Naive thymus-derived CD4-positive, alpha-beta T cell (primary cell): Measurements from ENCODE around the gene HSPA12B. TPM values are rescaled to one million over a fixed set of nuclear protein-coding genes. Genes with fewer than 3 reads are reported as not detected.

Experiments used
- ATAC-seq: fragments of 150-1000 bp; cut with Tn5 transposase; 2 replicates; pipeline ENCODE4 v1.10.0; 2021; ENCODE audit warnings: mild to moderate bottlenecking, moderate library complexity
- CTCF ChIA-PET: fragments of 350-600 bp; sonication (Branson Sonifier 250); formaldehyde crosslinking; loops from one replicate; lab custom pipeline; 2021; ENCODE audit warnings: antibody characterized with exemption; lab: Charles Lee
- POLR2A ChIA-PET: fragments of 350-600 bp; sonication (Branson Sonifier 250); formaldehyde crosslinking; loops from one replicate; lab custom pipeline; 2021; ENCODE audit warnings: antibody characterized with exemption, inconsistent platforms; lab: Charles Lee
- DNase-seq, 9 donors: peaks; one replicate each; pipeline versions ENCODE4 v3.0.0 to v3.0.0-alpha.2; 2020 to 2022; ENCODE audit warnings: mixed read lengths in 1 of 9
- H3K27ac ChIP-seq: one replicate; pipeline ENCODE4 v1.7.0; 2013; ENCODE audit warnings: mild to moderate bottlenecking, low read depth, low read length, moderate library complexity
- H3K27me3 ChIP-seq, 2 donors: one replicate each; pipeline ENCODE4 v1.7.0; 2013; ENCODE audit warnings: low read length in 2 of 2, mild to moderate bottlenecking in 2 of 2, moderate library complexity in 2 of 2; ENCODE audit not compliant: control insufficient read depth in 2 of 2, insufficient read depth in 2 of 2
- H3K36me3 ChIP-seq, 3 experiments: 1 replicate in 2 of 3; 2 replicates in 1 of 3; pipeline ENCODE4 v1.7.0; 2013; ENCODE audit warnings: low read length in 3 of 3, mild to moderate bottlenecking in 3 of 3, moderate library complexity in 1 of 3; ENCODE audit not compliant: insufficient read depth in 3 of 3, control insufficient read depth in 2 of 3
- H3K4me1 ChIP-seq, 2 donors: one replicate each; pipeline ENCODE4 v1.7.0; 2013; ENCODE audit warnings: low read length in 2 of 2, mild to moderate bottlenecking in 2 of 2, moderate library complexity in 1 of 2; ENCODE audit not compliant: control insufficient read depth in 2 of 2, insufficient read depth in 2 of 2
- H3K4me3 ChIP-seq: 2 replicates; pipeline ENCODE4 v1.7.0; 2013; ENCODE audit warnings: mild to moderate bottlenecking, low read length
- H3K9me3 ChIP-seq, 3 experiments: 1 replicate in 2 of 3; 2 replicates in 1 of 3; pipeline ENCODE4 v1.7.0; 2013; ENCODE audit warnings: low read length in 3 of 3; ENCODE audit not compliant: control insufficient read depth in 2 of 3
- H3K27ac Mint-ChIP-seq, 9 donors: one replicate each; pipeline ENCODE4 v1.8.0; 2020 to 2022; ENCODE audit warnings: mixed read lengths in 9 of 9, mild to moderate bottlenecking in 8 of 9, moderate library complexity in 5 of 9, inconsistent platforms in 2 of 9
- H3K27me3 Mint-ChIP-seq, 5 donors: one replicate each; pipeline ENCODE4 v1.8.0; 2021 to 2022; ENCODE audit warnings: mixed read lengths in 5 of 5, mild to moderate bottlenecking in 1 of 5
- H3K36me3 Mint-ChIP-seq, 5 donors: one replicate each; pipeline ENCODE4 v1.8.0; 2020 to 2022; ENCODE audit warnings: mixed read lengths in 5 of 5, mild to moderate bottlenecking in 3 of 5, inconsistent platforms in 1 of 5
- H3K4me1 Mint-ChIP-seq, 7 donors: one replicate each; pipeline ENCODE4 v1.8.0; 2020 to 2022; ENCODE audit warnings: mixed read lengths in 7 of 7, mild to moderate bottlenecking in 3 of 7, inconsistent platforms in 1 of 7
- H3K4me3 Mint-ChIP-seq, 10 donors: one replicate each; pipeline ENCODE4 v1.8.0; 2020 to 2022; ENCODE audit warnings: mild to moderate bottlenecking in 10 of 10, mixed read lengths in 10 of 10, moderate library complexity in 6 of 10, inconsistent platforms in 2 of 10
- H3K9me3 Mint-ChIP-seq, 11 donors: one replicate each; pipeline ENCODE4 v1.8.0; 2020 to 2022; ENCODE audit warnings: mixed read lengths in 11 of 11, mild to moderate bottlenecking in 4 of 11, inconsistent platforms in 1 of 11, moderate library complexity in 1 of 11
- intact Hi-C, 2 donors: fragments of 100-400 bp; cut with micrococcal nuclease; formaldehyde crosslinking; loops; one replicate each; pipeline ENCODE4 v1.15.1; 2023
- polyA plus RNA-seq, 2 donors: library from polyadenylated mRNA; unstranded; fragments of 300-500 nt; fragmentation: Illumina TruSeq; gene quantifications; one replicate each; pipeline ENCODE4 v1.2.3, GENCODE V29; 2021
- total RNA-seq, 6 experiments: library from RNA in 5 of 6; stranded (reverse) in 5 of 6; gene quantifications; 1 replicate in 5 of 6; 2 replicates in 1 of 6; pipeline ENCODE4 v1.2.3 and lab custom pipeline; 2021 to 2026

Gene HSPA12B
- total and polyA plus RNA-seq, 7 experiments from 2014 or later, result 0.09 to 0.20 TPM; not detected in 5

- H3K27me3 ChIP-seq, result no peaks in the 10 kb centered on the region
- H3K27ac Mint-ChIP-seq, result peak overlapping the region in 4 of 9 donors; percentile 10 to 80 (median 41)
- H3K27ac ChIP-seq, result peak overlapping the region; percentile 26
- intact Hi-C loops, result loop anchor here (1.0 kb wide), 1 partner anchor 9 kb away; no protein-coding TSS in a partner anchor
- peaks cover 4 to 10% of the 10 kb centered on the region in 2 donors for H3K4me1 ChIP-seq
- peaks cover 0 to 1% (median 0%) of the 10 kb centered on the region in 11 donors for H3K9me3 Mint-ChIP-seq
- peak overlapping the region; percentile 60 to 87 (median 80) for H3K4me3 Mint-ChIP-seq
- ATAC-seq (peak; percentile 52), DNase-seq (peak in 2 of 9 donors; percentile 14 to 28)
- no peaks in the 10 kb centered on the region for H3K9me3 ChIP-seq
- H3K36me3 ChIP-seq, result no peaks in the 10 kb centered on the region
- peak overlapping the region; percentile 59 for H3K4me3 ChIP-seq
- peaks cover 0 to 6% (median 0%) of the 10 kb centered on the region in 5 donors for H3K36me3 Mint-ChIP-seq
- peaks cover 9 to 30% (median 27%) of the 10 kb centered on the region in 7 donors for H3K4me1 Mint-ChIP-seq
- CTCF ChIA-PET, result no interaction called here
- POLR2A ChIA-PET, result interaction anchor here (0.6 to 3.1 kb wide), 5 partner anchors 9 to 230 kb away, joined by 3 to 21 read pairs (median 3); partner anchors contain the start of genes ADISSP and CDC25B
- peaks cover 0 to 29% (median 0%) of the 10 kb centered on the region in 5 donors for H3K27me3 Mint-ChIP-seq
These were observed 44.9 kb downstream of the HSPA12B start for GRCh38 chr20:3777381-3777715.

- Histone ChIP-seq H3K27me3 (no peaks in the 10 kb centered on the region), H3K4me1 (peaks cover 4 to 10% of the 10 kb centered on the region in 2 donors), H3K27ac (peak overlapping the region; percentile 26), H3K36me3 (no peaks in the 10 kb centered on the region), H3K4me3 (peak overlapping the region; percentile 59), H3K9me3 (no peaks in the 10 kb centered on the region)
- intact Hi-C loops, result loop anchor here (1.0 kb wide), 1 partner anchor 10 kb away; no protein-coding TSS in a partner anchor
- DNase-seq, result peak in 2 of 9 donors; percentile 23 to 59
- ChIA-PET CTCF (interaction anchor here (0.6 to 1.5 kb wide), 4 partner anchors 10 to 78 kb away, joined by 3 to 7 read pairs (median 3); partner anchors contain the start of gene ADISSP), POLR2A (interaction anchor here (0.6 to 3.1 kb wide), 9 partner anchors 9 to 230 kb away, joined by 3 to 21 read pairs (median 4); partner anchors contain the start of genes ADISSP, AP5S1, CDC25B and CENPB)
- peaks cover 0 to 29% (median 0%) of the 10 kb centered on the region in 5 donors for H3K27me3 Mint-ChIP-seq
- ATAC-seq, result peak; percentile 79
- H3K4me3 Mint-ChIP-seq, result peak overlapping the region; percentile 60 to 87 (median 80)
- peaks cover 12 to 35% (median 30%) of the 10 kb centered on the region in 7 donors for H3K4me1 Mint-ChIP-seq
- H3K36me3 Mint-ChIP-seq, result peaks cover 0 to 6% (median 0%) of the 10 kb centered on the region in 5 donors
- H3K9me3 Mint-ChIP-seq, result peaks cover 0 to 1% (median 0%) of the 10 kb centered on the region in 11 donors
- H3K27ac Mint-ChIP-seq, result no peak overlapping the region
These were observed 45.5 kb downstream of the HSPA12B start for GRCh38 chr20:3777716-3778629.

DNA sequence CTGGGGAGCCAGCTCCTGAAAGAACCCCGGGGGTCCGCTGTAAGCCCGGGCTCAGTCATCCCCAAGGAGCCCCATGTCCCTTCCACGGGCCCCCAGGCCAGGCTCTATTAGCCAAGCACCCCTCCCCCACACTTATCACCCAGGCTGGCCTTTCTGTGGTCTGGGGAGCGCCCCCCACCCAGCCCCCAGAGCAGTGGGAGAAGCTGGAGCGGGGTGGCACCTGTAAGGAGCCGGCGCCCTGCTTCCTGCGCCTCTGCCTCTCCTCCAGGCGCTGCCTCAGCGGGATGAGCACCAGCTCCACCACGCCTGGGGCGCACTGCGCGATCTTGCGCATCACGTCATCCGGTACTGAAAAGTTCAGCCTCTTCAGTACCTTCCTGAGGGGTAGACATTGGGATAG lies 46.5 kb downstream of the HSPA12B start:
- ChIA-PET POLR2A (interaction anchor here (1.3 to 3.1 kb wide), 5 partner anchors 8 to 42 kb away, joined by 3 to 21 read pairs (median 6); partner anchors contain the start of genes ADISSP, AP5S1 and CENPB), CTCF (interaction anchor here (0.6 to 1.5 kb wide), 3 partner anchors 9 to 76 kb away, joined by 3 to 7 read pairs (median 3); no protein-coding TSS in a partner anchor)
- Histone ChIP-seq H3K4me1 (peaks cover 4 to 10% of the 10 kb centered on the region in 2 donors), H3K9me3 (no peaks in the 10 kb centered on the region), H3K4me3 (no peak overlapping the region), H3K27me3 (no peaks in the 10 kb centered on the region), H3K36me3 (no peaks in the 10 kb centered on the region), H3K27ac (no peak overlapping the region)
- peak overlapping the region in 9 of 10 donors; percentile 6 to 87 (median 51) for H3K4me3 Mint-ChIP-seq
- peaks cover 0 to 1% (median 0%) of the 10 kb centered on the region in 11 donors for H3K9me3 Mint-ChIP-seq
- ATAC-seq (no peak), DNase-seq (no peak)
- H3K36me3 Mint-ChIP-seq, result peaks cover 0 to 6% (median 0%) of the 10 kb centered on the region in 5 donors
- no peak overlapping the region for H3K27ac Mint-ChIP-seq
- intact Hi-C loops, result no loop called here
- peaks cover 0 to 29% (median 0%) of the 10 kb centered on the region in 5 donors for H3K27me3 Mint-ChIP-seq
- H3K4me1 Mint-ChIP-seq, result peaks cover 12 to 41% (median 33%) of the 10 kb centered on the region in 7 donors

DNA sequence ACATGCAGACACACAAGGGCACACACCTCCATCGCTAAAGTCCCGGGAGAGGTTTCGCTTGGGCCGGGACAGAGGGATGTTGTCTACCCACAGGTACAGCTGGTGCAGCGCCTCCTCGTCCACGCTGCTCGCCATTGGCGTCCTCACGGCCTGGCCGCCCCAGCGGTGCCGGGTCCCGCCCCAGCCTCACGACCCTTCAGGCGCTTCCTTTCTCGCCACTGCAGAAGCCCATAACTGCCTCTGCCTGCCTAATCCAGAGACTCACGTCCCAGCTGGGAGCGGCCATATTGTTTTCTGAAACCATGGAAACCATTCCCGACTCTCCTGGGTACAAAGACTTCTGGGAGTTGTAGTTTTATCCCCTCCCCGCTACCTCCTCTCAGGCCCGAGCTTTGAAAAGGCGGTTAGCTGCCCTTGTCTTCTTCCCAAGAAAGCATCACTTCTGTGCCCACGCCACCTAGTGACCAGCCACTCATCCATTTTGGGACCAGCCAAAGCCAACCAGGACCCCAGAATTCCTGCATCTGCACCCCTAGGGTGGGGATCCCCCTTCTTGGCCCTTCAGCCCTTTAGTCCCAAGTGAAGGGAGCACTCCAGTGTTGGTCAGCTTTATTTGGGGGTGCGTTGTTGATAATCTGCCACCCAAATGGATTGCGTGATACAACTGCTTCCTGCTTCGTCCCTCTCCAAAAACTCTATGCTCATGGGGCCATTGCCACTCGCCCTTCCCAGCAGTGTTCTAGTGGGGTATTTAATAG lies 48.8 kb downstream of the HSPA12B start, which contains the start of gene SPEF1:
SPEF1 (minus strand) TSS at position 296 of the 758 bp plus-strand sequence; CDS start at position 135, 161 bp downstream.
- peak within 1 kb of the TSS in 7 of 9 donors; percentile 25 to 78 (median 67) for H3K27ac Mint-ChIP-seq
- Histone ChIP-seq H3K4me3 (peak within 1 kb of the TSS; percentile 24), H3K36me3 (peaks cover 0 to 7% (median 0%) of the 10 kb centered on the region in 3 experiments), H3K27ac (peak within 1 kb of the TSS; percentile 28), H3K27me3 (no peaks in the 10 kb centered on the region), H3K4me1 (peaks cover 4 to 10% of the 10 kb centered on the region in 2 donors), H3K9me3 (no peaks in the 10 kb centered on the region)
- CTCF ChIA-PET, result no interaction called here
- POLR2A ChIA-PET, result interaction anchor here (0.9 to 2.2 kb wide), 4 partner anchors 10 to 106 kb away, joined by 3 to 13 read pairs (median 8); partner anchors contain the start of genes ADISSP and AP5S1
- peaks cover 0 to 29% (median 0%) of the 10 kb centered on the region in 5 donors for H3K27me3 Mint-ChIP-seq
- H3K4me3 Mint-ChIP-seq, result peak within 1 kb of the TSS; percentile 1 to 81 (median 61)
- DNase-seq (peak in 5 of 9 donors; percentile 38 to 56 (median 50)), ATAC-seq (peak; percentile 67)
- intact Hi-C loops, result loop anchor here in 1 of 2 donors (1.0 to 2.0 kb wide), 4 partner anchors 13 to 39 kb away; partner anchors contain the start of genes AP5S1 and CDC25B
- H3K4me1 Mint-ChIP-seq, result peaks cover 22 to 51% (median 44%) of the 10 kb centered on the region in 7 donors
- H3K9me3 Mint-ChIP-seq, result peaks cover 0 to 1% (median 0%) of the 10 kb centered on the region in 11 donors
- H3K36me3 Mint-ChIP-seq, result peaks cover 0 to 9% (median 0%) of the 10 kb centered on the region in 5 donors

DNA sequence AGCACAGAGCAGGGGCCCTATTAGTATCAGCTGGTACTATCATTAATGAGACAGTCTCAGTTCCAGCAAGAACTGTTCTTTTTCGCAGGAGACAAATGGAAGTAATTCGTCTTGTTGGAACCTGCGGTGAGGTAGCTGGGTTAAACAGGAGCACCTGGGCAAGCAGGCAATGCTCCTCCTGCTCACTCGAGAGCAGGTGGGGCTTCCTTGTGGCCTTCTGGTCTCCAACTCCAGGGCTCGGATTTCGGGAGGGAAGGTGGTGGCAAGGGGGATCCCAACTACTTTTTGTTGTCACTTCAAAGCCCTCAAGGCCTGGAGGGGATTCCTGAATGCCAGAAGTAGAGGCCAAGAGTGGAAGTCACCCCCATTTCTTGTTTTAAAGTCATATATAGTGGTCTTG lies 50.1 kb downstream of the HSPA12B start:
- CTCF ChIA-PET, result interaction anchor here (1.3 kb wide), 1 partner anchor 14 kb away, joined by 5 read pairs; the partner anchor contains the start of gene ADISSP

More for the DNA sequence above, 50.1 kb downstream of the HSPA12B start:
- Histone ChIP-seq H3K9me3 (no peaks in the 10 kb centered on the region), H3K27ac (no peak overlapping the region), H3K36me3 (peaks cover 0 to 7% (median 0%) of the 10 kb centered on the region in 3 experiments), H3K4me1 (peaks cover 11 to 17% of the 10 kb centered on the region in 2 donors), H3K27me3 (no peaks in the 10 kb centered on the region), H3K4me3 (no peak overlapping the region)
- peaks cover 0 to 22% (median 0%) of the 10 kb centered on the region in 5 donors for H3K27me3 Mint-ChIP-seq
- peak overlapping the region in 2 of 10 donors; percentile 19 to 36 for H3K4me3 Mint-ChIP-seq
- peaks cover 27 to 48% (median 41%) of the 10 kb centered on the region in 7 donors for H3K4me1 Mint-ChIP-seq
- DNase-seq (no peak), ATAC-seq (no peak)
- peaks cover 0 to 5% (median 0%) of the 10 kb centered on the region in 5 donors for H3K36me3 Mint-ChIP-seq
- intact Hi-C loops, result no loop called here
- POLR2A ChIA-PET, result interaction anchor here (1.0 kb wide), 1 partner anchor 108 kb away, joined by 3 read pairs; no protein-coding TSS in a partner anchor
- peak overlapping the region in 7 of 9 donors; percentile 6 to 78 (median 45) for H3K27ac Mint-ChIP-seq
- H3K9me3 Mint-ChIP-seq, result peaks cover 0 to 1% (median 0%) of the 10 kb centered on the region in 11 donors
